ENCODE results near the gene GALNT2. TPM values are rescaled to one million over a fixed set of nuclear protein-coding genes. Genes with fewer than 3 reads are reported as not detected.

The GALNT2 gene
- total and polyA plus RNA-seq, 8 donors, result 18.3 to 118 (median 57.3) TPM

DNA sequence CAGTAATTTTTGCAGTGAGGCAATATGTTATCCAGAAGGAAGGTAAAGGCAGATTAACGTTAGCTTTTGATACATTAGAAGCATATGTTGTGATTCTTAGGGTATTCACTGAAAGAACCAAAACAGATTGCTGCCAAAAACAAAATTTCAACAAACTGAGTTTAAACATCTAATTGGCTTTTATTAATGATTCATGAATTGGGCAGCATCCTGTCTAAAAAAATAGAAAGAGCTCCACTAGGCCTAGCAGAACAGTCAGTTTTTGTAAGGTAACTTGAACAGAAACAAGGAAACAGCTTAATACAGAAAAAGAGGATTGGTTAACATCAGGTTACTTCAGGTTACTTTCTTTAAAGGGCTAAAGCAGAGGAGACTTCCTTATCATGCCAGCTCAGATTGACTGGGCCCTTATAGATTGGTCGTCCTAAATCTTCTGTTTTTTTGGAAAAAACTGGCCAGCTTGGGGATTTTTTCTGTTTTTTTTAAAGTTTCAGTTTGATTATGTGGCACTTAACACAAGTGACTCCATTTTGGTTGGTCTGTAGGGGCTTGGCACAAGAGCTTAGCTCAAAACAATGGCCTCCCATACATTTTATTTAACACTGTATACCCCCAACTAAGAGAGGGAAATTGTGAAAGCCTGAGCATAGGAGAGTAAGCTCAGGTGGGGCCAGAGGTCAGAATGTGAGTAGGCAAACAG is 36.8 kb upstream of the GALNT2 start:
- H3K9me3 ChIP-seq, result no peaks in the 10 kb centered on the region
- H3K4me1 ChIP-seq, result no peaks in the 10 kb centered on the region
- WGBS, 2 donors, result 92 to 93% methylated on average over 2 of the region's 2 CpGs
- H3K36me3 ChIP-seq, result no peaks in the 10 kb centered on the region
- TF ChIP-seq, protein P1, sequence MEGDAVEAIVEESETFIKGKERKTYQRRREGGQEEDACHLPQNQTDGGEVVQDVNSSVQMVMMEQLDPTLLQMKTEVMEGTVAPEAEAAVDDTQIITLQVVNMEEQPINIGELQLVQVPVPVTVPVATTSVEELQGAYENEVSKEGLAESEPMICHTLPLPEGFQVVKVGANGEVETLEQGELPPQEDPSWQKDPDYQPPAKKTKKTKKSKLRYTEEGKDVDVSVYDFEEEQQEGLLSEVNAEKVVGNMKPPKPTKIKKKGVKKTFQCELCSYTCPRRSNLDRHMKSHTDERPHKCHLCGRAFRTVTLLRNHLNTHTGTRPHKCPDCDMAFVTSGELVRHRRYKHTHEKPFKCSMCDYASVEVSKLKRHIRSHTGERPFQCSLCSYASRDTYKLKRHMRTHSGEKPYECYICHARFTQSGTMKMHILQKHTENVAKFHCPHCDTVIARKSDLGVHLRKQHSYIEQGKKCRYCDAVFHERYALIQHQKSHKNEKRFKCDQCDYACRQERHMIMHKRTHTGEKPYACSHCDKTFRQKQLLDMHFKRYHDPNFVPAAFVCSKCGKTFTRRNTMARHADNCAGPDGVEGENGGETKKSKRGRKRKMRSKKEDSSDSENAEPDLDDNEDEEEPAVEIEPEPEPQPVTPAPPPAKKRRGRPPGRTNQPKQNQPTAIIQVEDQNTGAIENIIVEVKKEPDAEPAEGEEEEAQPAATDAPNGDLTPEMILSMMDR (IDR thresholded peaks at IDR 0.05), result no peak
- intact Hi-C loops (cut with DNase I), result no loop called here
- H3K27ac ChIP-seq, result no peak overlapping the region
- no peak overlapping the region for H3K4me3 ChIP-seq
- DNase-seq (no peak), FAIRE-seq (no peak), ATAC-seq (no peak)
- no peaks in the 10 kb centered on the region for H3K27me3 ChIP-seq

DNA sequence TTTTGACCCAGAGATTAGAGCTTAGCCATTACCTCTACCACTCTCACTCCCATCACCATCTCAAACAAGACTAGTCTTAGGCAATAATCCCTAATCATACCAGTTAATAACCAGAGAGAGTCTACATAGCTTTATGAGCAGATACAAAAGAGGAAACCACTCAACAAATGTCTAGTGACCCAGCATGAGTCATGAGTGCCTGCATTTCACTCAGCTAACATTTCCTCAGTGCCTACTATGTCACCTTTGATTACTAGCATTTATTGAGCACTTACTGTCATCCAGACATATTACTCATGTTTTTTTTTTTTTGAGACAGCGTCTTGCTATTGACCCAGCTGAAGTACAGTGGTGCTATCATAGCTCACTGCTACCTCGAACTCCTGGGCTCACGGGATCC is 35.9 kb upstream of the GALNT2 start:
- intact Hi-C loops (cut with DNase I), result no loop called here

DNA sequence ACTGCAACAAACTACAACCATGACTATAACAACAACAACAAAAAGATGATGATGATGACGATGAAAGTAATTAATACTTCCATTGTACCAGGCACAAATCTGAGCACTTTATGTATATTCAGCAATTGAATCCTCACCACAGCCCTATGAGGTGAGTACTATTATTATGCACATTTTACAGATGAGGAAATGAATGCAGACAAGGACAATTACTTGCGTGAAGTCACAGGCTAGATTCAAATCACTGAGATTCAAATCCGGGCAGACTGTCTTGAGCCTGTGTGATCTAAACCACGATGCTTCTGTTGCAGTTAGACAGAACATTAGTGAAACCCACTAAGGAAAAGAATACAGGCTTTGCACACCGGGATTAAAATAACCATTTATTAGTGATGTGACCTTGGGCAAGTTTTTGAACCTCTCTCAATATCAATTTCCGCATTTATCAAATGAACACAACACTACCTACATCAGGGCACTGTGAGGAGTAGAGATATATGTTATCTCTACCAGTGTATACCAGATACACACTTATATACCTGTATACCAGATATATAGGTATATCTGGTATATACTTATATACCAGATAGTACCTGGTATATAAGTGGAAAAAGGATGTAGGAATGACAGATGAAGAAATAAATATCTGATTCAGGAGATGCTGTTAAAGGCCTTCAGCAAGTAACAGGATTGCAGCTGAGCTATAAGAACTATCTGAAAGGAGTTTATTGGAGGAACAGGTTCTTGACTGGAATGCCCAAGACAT is 34.3 kb upstream of the GALNT2 start:
- Histone ChIP-seq H3K4me3 (no peak overlapping the region), H3K27me3 (no peaks in the 10 kb centered on the region), H3K36me3 (no peaks in the 10 kb centered on the region), H3K4me1 (no peaks in the 10 kb centered on the region), H3K27ac (no peak overlapping the region), H3K9me3 (no peaks in the 10 kb centered on the region)
- intact Hi-C loops (cut with DNase I), result no loop called here
- 77 to 78% methylated on average over 6 of the region's 6 CpGs for WGBS, 2 donors
- TF ChIP-seq, protein P1 (IDR thresholded peaks at IDR 0.05), result no peak
- ATAC-seq (no peak), FAIRE-seq (no peak), DNase-seq (no peak)

More for the DNA sequence above, 35.9 kb upstream of the GALNT2 start:
- TF ChIP-seq, protein P1 (IDR thresholded peaks at IDR 0.05), result no peak
- Histone ChIP-seq H3K9me3 (no peaks in the 10 kb centered on the region), H3K27ac (no peak overlapping the region), H3K36me3 (no peaks in the 10 kb centered on the region), H3K4me1 (no peaks in the 10 kb centered on the region), H3K27me3 (no peaks in the 10 kb centered on the region), H3K4me3 (no peak overlapping the region)
- no peak for FAIRE-seq
- 90 to 95% methylated on average over 3 of the region's 3 CpGs for WGBS, 2 donors
- peak in 1 of 4 donors; percentile 18 for ATAC-seq
- DNase-seq, result no peak

DNA sequence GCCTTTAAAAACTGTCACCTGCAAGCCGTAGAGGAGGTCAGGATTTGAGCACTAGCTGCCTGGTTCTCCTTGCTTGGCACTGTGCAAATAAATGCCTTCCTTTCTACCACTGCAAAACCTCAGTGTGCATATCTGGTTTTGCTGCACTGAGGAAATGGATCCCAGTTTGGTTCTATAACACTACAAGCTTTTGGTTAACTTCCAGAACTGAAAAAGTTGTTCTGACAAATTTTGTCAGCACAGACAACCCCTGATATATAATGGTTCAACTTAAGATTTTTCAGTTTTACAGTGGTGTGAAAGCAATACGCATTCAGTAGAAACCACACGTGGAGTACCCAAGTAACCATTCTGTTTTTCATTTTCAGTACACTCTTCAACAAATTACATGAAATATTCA is 29.8 kb upstream of the GALNT2 start:
- intact Hi-C loops (cut with DNase I), result no loop called here
- Histone ChIP-seq H3K27me3 (no peaks in the 10 kb centered on the region), H3K4me1 (no peaks in the 10 kb centered on the region), H3K4me3 (no peak overlapping the region), H3K9me3 (no peaks in the 10 kb centered on the region), H3K36me3 (no peaks in the 10 kb centered on the region), H3K27ac (no peak overlapping the region)
- WGBS, 2 donors, result 72 to 74% methylated on average over 3 of the region's 3 CpGs
- ATAC-seq, result no peak
- no peak for FAIRE-seq
- no peak for DNase-seq
- TF ChIP-seq, protein P1 (IDR thresholded peaks at IDR 0.05), result no peak

DNA sequence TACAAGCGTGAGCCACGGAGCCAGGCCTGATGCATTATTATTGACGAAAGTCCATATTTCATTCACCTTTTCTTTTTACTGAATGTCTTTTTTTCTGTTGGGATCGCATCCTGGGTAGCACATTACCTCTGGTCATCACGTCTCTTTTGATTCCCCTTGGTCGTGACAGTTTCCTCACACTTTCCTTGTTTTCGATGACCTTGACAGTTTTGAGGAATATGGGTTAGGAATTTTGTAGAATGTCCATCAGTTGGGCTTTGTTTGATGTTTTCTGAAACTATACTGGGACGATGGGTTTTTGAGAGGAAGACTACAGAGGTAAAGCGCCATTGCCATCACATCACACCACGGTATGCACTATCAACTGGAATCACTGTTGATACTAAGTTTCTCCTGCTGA is 26.6 kb upstream of the GALNT2 start:
- H3K36me3 ChIP-seq, result no peaks in the 10 kb centered on the region
- TF ChIP-seq, protein P1 (IDR thresholded peaks at IDR 0.05), result no peak
- H3K4me1 ChIP-seq, result no peaks in the 10 kb centered on the region
- WGBS, 2 donors, result 93 to 94% methylated on average over 10 of the region's 10 CpGs
- H3K27me3 ChIP-seq, result no peaks in the 10 kb centered on the region
- DNase-seq, result no peak
- ATAC-seq, result no peak
- intact Hi-C loops (cut with DNase I), result no loop called here
- H3K4me3 ChIP-seq, result no peak overlapping the region
- FAIRE-seq, result no peak
- H3K9me3 ChIP-seq, result no peaks in the 10 kb centered on the region
- H3K27ac ChIP-seq, result no peak overlapping the region

All from pancreas (tissue), 10 donors.